WERI-Rb-1 (cell line): Measurements from ENCODE around the gene MRPS34.

Experiments
- DNase-seq: peaks from one replicate; pipeline ENCODE4 v3.0.0-alpha.2; 2020
- H3K27ac ChIP-seq: fragments of 250-450 bp; sonication (Bioruptor Pico); 2 replicates; pipeline ENCODE4 v1.5.1; 2020; ENCODE audit warnings: mild to moderate bottlenecking, moderate library complexity
- H3K27me3 ChIP-seq: fragments of 250-450 bp; sonication (Bioruptor Pico); 2 replicates; pipeline ENCODE4 v1.5.1; 2021; ENCODE audit warnings: mild to moderate bottlenecking, low read depth, moderate library complexity; ENCODE audit not compliant: insufficient read depth, severe bottlenecking
- H3K36me3 ChIP-seq: fragments of 250-450 bp; sonication (Bioruptor Pico); 2 replicates; pipeline ENCODE4 v1.5.1; 2020; ENCODE audit warnings: mild to moderate bottlenecking, moderate library complexity
- H3K4me3 ChIP-seq: 2 replicates; pipeline ENCODE4 v1.5.1; 2011; ENCODE audit warnings: low read depth, mild to moderate bottlenecking, control low read depth, low read length
- H3K9me3 ChIP-seq: fragments of 250-450 bp; sonication (Bioruptor Pico); 2 replicates; pipeline ENCODE4 v1.5.1; 2021; ENCODE audit warnings: mild to moderate bottlenecking, moderate library complexity; ENCODE audit not compliant: severe bottlenecking
- TF ChIP-seq, protein P1 (sequence below): IDR thresholded peaks from 2 replicates; pipeline ENCODE4 v1.5.1; 2011; ENCODE audit warnings: low read depth, mild to moderate bottlenecking, control low read depth, inconsistent platforms, low read length

MRPS34 gene

DNA sequence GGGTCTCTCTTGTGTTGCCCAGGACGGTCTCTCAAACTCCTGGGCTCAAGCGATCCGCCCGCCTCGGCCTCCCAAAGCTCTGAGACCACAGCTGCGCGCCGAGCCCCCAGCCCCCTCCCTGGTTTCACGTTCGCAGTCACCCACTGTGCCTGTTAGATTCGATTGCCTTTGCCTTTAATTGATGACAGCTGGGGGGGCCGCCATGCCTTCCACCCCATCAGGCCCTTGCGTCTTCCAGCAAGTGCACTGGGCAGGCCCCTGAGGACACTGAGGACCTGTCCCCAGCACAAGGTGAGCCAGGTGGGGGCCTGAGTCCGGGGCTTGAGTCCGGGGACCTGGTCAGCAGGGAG, 17.3 kb upstream of the MRPS34 start:
- no peaks in the 10 kb centered on the region for H3K9me3 ChIP-seq
- H3K4me3 ChIP-seq, result no peak overlapping the region
- no peak for DNase-seq
- TF ChIP-seq, protein P1, sequence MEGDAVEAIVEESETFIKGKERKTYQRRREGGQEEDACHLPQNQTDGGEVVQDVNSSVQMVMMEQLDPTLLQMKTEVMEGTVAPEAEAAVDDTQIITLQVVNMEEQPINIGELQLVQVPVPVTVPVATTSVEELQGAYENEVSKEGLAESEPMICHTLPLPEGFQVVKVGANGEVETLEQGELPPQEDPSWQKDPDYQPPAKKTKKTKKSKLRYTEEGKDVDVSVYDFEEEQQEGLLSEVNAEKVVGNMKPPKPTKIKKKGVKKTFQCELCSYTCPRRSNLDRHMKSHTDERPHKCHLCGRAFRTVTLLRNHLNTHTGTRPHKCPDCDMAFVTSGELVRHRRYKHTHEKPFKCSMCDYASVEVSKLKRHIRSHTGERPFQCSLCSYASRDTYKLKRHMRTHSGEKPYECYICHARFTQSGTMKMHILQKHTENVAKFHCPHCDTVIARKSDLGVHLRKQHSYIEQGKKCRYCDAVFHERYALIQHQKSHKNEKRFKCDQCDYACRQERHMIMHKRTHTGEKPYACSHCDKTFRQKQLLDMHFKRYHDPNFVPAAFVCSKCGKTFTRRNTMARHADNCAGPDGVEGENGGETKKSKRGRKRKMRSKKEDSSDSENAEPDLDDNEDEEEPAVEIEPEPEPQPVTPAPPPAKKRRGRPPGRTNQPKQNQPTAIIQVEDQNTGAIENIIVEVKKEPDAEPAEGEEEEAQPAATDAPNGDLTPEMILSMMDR, result no peak
- H3K27me3 ChIP-seq, result no peaks in the 10 kb centered on the region
- H3K27ac ChIP-seq, result no peak overlapping the region
- H3K36me3 ChIP-seq, result peaks cover 53% of the 10 kb centered on the region

DNA sequence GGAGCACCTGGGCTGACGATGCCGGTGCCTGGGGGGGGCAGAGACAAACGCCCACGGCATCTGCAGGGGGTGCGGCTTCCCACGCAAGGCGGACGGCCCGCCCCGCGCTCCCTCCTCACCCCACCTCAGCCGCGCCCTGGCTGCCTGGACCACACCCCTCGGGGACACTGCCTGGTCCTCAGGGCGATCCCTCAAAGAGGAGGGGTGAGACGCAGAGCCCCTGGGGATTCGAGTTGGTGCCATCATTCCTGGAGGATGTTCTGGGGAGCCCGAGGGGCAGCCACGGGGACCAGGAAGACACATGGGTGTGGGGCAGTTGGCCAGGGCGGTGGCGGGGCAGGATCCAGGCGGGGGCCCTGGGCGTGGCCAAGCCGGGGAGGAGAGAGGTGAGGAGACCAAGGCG, 16.7 kb upstream of the MRPS34 start:
- Histone ChIP-seq H3K27ac (no peak overlapping the region), H3K4me3 (no peak overlapping the region), H3K9me3 (no peaks in the 10 kb centered on the region), H3K27me3 (no peaks in the 10 kb centered on the region), H3K36me3 (peaks cover 58% of the 10 kb centered on the region)
- no peak for DNase-seq
- TF ChIP-seq, protein P1, result no peak

DNA sequence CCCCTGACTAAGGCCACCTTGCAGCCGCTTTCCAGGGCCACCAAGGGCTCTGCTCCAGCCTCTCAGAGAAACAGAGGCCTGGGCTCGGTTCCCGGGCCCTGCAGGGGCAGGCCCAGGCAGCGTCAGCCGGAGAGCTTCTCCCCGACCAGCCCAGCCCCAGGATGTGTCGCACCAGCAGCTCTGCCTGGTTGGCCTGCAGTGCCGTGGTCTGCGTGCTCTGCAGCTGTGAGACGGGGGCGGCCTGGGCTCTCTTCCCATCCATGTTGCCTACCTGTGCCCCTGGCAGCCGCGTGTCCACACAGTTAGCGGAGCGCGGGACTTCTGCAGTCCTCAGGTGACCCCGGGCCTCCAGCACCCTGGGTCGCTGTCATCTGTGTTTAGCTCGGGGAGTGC, 15.8 kb upstream of the MRPS34 start:
- H3K4me3 ChIP-seq, result no peak overlapping the region
- peaks cover 63% of the 10 kb centered on the region for H3K36me3 ChIP-seq
- H3K27ac ChIP-seq, result no peak overlapping the region
- no peaks in the 10 kb centered on the region for H3K9me3 ChIP-seq
- TF ChIP-seq, protein P1, result no peak
- no peaks in the 10 kb centered on the region for H3K27me3 ChIP-seq
- DNase-seq, result no peak

DNA sequence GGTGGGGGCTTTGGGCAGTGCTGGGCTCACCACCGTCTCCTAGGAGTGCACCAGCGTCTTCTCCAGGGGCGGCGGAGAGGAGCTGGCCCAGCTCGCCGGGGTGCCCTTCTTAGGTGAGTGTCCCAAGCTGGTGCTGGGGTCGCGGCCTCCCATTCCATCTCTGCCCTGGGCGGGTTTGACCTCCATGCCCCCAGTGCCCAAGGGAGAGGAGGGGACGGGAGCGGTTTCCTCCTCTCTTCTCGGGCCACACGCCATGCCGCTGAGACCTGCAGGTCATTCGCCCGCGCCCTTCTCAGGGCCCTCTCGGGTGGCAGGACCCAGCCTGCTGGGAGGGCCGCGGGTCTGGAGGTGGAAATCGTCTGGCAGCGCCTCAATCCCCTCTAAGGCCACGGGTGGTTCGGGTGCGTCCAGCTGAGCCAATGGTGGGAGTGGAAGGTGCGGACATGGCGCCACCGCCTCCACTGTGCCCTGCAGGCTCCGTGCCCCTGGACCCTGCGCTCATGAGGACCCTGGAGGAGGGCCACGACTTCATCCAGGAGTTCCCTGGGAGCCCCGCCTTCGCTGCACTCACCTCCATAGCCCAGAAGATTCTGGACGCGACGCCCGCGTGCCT, 15.3 kb upstream of the MRPS34 start:
- Histone ChIP-seq H3K4me3 (no peak overlapping the region), H3K27ac (no peak overlapping the region), H3K27me3 (no peaks in the 10 kb centered on the region), H3K36me3 (peaks cover 63% of the 10 kb centered on the region), H3K9me3 (no peaks in the 10 kb centered on the region)
- DNase-seq, result no peak
- TF ChIP-seq, protein P1, result no peak

DNA sequence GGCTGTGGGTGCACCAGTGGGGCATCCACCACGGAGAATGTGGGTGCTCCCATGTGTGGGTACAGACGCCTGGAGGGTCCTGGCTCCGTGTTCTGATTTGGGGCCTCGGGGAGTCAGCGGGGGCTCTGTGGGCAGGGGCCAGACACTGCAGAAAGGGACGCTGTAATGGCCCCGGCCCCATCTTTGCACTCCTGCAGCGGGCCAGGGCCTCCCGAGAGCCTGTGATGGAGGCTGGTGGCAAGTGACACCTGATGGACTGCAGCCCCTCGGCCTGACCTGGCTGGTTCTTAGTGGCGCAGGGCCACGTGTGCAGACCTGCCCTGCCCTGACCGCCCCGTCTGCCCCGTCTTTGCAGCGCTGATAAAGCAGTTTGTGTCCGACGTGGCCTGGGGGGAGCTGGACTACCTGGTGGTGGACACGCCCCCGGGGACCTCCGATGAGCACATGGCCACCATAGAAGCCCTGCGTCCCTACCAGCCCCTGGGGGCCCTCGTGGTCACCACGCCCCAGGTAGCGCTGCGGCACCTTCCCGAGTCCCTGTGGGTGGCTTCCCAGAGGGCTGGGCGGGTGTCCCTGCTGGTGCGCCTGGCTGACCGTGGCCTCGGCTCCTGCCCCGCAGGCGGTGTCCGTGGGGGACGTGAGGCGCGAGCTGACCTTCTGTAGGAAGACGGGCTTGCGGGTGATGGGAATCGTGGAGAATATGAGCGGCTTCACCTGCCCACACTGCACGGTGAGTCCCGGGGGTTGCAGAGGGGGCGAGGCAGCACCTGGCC, 14.6 kb upstream of the MRPS34 start:
- H3K9me3 ChIP-seq, result no peaks in the 10 kb centered on the region
- no peaks in the 10 kb centered on the region for H3K27me3 ChIP-seq
- TF ChIP-seq, protein P1, result no peak
- peaks cover 63% of the 10 kb centered on the region for H3K36me3 ChIP-seq
- H3K4me3 ChIP-seq, result no peak overlapping the region
- DNase-seq, result no peak
- H3K27ac ChIP-seq, result no peak overlapping the region

DNA sequence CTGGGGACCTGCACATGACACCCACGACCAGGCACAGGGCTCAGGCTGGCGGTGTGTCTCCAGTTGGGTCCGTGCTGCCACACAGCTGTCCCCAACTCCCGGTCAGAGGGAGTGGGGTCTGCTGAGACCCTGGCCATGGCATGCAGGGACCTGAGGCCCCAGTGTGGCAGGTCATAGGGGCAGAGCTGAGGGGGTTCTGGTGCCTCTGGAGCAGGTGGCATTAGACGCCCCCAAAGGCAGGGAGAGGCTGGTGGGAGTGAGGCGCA, 14.1 kb upstream of the MRPS34 start:
- TF ChIP-seq, protein P1, result no peak
- H3K9me3 ChIP-seq, result no peaks in the 10 kb centered on the region

More for the DNA sequence above, 14.1 kb upstream of the MRPS34 start:
- no peak overlapping the region for H3K4me3 ChIP-seq
- H3K36me3 ChIP-seq, result peaks cover 63% of the 10 kb centered on the region
- no peak for DNase-seq
- no peaks in the 10 kb centered on the region for H3K27me3 ChIP-seq
- no peak overlapping the region for H3K27ac ChIP-seq
